SK-MEL-5 (cell line): ENCODE results near the gene TMEM40. TPM values are rescaled to one million over a fixed set of nuclear protein-coding genes. Genes with fewer than 3 reads are reported as not detected.
"Not testable (repeated sequence)": the region's sequence is repeated elsewhere in the genome, so short reads cannot be mapped to it uniquely, and the experiment has no call there.

Experiments
- DNase-seq: peaks from one replicate; pipeline ENCODE4 v3.0.0-alpha.2; 2016; ENCODE audit warnings: low read depth, low spot score
- in situ Hi-C: cut with HindIII; loops from 2 replicates; pipeline ENCODE4 v1.10.0; 2016; ENCODE audit warnings: low sequenced_read_pairs, high pct_unique_total_duplicates, low pct_unique_long_range_greater_than_20kb
- total RNA-seq: library from RNA; depleted of rRNA; stranded (reverse); fragments of >200 nt; shearing (Covaris generic); gene quantifications from 2 replicates; pipeline ENCODE4 v1.2.3, GENCODE V29; 2014; rRNA removed

TMEM40 gene
- total RNA-seq, 1 experiment from 2014 or later, result not detected

DNA sequence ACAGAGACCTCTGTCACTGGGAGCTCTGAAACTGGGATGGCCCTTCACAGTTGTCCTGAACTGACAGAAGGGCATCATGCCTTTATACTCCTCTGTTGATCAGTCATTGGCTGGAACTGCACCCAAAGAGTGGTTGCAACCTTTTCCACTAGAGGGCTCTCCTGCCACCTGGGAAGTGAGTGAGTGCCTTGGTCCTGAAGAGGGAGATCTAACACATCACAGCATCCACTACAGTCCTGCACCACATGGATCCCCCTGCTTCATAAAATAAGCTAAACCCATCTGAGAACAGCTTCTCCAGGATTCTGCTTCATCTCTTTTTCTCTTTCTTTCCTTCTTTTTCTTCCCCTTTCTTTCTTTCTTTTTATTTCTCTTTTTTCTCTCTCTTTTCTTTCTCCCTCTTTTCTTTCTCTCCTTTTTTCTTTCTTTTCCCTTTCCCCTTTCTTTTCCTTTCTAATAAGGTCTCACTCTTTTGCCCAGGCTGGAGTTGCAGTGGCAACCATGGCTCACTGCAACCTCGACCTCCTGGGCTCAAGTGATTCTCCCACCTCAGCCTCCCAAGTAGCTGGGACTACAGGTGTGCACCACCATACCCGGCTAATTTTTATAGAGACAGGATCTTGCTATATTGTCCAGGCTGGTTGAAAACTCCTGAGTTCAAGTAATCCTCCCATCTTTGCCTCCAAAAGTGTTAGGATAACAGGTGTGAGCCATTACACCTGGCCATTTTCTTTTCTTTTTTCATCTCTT lies 52.4 kb downstream of the TMEM40 start:
- in situ Hi-C loops, result no loop called here

GRCh38 chr3:12705981-12706380 lies 53.1 kb downstream of the TMEM40 start:
- in situ Hi-C loops, result no loop called here
- no peak for DNase-seq

More for the DNA sequence above, 52.4 kb downstream of the TMEM40 start:
- DNase-seq, result peak; percentile 92

GRCh38 chr3:12705374-12705926 lies 53.6 kb downstream of the TMEM40 start:
- DNase-seq, result no peak
- in situ Hi-C loops, result no loop called here

DNA sequence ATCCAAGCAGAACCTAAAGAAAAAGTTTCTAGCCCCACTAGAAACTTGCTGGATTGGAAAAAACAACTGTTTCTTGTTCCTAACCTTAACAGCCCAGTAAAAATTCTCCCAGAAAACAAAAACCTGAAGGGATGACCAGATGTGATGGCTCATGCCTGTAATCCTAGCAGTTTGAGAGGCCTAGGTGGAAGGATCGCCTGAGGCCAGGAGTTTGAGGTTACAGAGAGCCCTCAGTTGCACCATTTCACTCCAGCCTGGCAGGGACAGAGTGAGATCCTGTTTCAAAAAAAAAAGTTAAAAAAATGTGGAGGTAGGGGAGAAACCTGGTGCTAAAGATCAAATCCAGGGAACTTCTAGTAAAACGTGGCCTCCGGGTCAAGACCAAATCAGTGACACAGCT lies 56.6 kb downstream of the TMEM40 start:
- in situ Hi-C loops, result no loop called here

DNA sequence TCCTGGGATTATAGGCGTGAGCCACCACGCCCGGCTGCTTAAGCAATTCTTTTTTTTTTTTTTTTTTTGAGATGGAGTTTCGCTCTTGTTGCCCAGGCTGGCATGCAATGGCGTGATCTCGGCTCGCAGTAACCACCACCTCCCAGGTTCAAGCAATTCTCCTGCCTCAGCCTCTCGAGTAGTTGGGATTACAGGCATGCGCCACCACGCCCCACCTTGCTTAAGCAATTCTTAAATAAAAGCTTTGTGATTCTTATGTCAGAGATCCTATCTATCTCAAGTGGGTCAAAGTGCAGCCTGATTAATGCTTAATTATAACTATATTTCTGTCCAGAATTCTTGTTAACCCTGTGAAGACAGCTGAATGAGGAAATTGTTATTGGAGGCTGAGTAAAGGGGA lies 57.5 kb downstream of the TMEM40 start:
- DNase-seq, in situ Hi-C loops: not testable (repeated sequence)

More for the DNA sequence above, 56.6 kb downstream of the TMEM40 start:
- DNase-seq, result no peak

DNA sequence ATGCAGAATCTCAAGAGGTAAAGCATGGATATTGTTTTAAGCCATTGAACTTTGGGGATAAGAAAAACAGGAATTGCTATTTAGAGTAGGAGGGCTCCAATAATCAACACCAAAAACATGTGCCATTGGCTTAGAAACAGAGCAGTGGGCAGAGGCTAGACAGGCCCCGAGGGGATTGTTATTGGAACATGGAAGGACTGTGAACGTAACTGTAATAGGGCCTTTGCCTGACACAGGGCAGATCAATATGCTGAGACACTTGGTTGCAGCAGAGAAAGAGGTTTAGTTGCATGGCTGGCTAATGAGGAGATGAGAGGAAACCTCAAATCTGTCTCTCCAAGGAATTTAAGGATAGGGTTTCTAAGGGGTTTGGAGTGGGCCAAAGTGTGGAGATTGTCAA lies 58.3 kb downstream of the TMEM40 start:
- DNase-seq, result no peak
- in situ Hi-C loops, result no loop called here

- no peak for DNase-seq
- in situ Hi-C loops, result no loop called here
Measured at GRCh38 chr3:12695916-12696315, 63.1 kb downstream of the TMEM40 start.

DNA sequence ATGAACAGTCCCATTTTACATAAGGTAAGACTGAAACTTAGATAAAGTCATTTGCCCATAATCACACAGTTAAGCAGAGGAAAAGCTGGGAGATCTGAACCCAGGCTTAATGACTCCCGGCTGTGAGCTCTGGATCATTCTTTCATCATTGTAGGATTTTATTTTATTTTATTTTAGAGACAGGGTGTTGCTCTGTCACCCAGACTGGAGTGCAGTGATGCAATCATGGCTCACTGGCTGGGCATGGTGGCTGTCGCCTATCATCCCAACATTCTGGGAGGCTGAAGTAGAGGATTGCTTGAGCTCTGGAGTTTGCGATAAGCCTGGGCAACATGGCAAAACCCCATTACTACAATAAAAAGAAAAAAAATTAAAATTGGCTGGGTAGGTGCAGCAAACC lies 63.9 kb downstream of the TMEM40 start:
- in situ Hi-C loops, result no loop called here
- DNase-seq, result no peak

GRCh38 chr3:12692444-12692843 lies 66.6 kb downstream of the TMEM40 start:
- in situ Hi-C loops, result no loop called here
- no peak for DNase-seq

- in situ Hi-C loops, result no loop called here
- DNase-seq, result no peak
Measured at GRCh38 chr3:12689997-12690711, 68.9 kb downstream of the TMEM40 start.

DNA sequence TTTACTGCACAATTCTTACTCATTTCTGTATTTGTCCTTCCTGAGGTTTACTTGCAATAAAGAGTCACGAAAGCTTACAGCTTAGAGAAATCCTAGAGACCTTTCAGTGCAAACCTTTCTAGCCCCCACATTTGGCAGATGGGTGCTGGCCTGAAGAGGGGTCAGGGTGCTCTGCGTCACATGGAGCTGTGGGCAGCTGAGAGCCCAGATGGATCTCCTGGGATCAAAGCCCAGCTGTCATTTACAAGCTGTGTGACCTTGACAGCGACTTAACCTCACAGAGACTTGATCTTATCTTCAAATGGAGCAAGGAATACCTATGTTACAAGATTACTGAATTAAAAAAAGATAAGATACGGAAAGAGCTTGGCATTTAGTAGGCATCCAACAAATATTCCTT lies 71.1 kb downstream of the TMEM40 start:
- in situ Hi-C loops, result no loop called here
- DNase-seq, result no peak

DNA sequence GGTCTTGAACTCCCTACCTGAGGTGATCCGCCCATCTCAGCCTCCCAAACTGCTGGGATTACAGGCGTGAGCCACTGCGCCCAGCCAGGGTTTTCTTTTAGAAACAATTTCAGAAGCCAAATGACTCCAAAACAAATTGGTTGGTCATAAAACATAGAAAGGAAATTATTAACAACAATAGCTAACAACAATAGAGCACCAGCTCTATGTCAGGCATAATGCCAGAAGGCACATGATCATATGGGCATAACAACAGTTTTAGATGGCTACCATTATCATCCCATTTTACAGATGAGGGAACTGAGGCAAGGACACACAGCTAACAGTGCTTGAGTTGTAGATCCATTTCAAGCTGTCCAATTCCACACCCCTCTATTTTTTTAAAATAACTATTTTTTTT lies 73.0 kb downstream of the TMEM40 start:
- in situ Hi-C loops, result no loop called here
- DNase-seq, result no peak

Other genes starting within 250 kb of the TMEM40 start
- gene MKRN2OS, start 213.8 kb downstream of the TMEM40 start, total RNA-seq, result not detected in 2 replicates
- 36.2 and 36.6 TPM in 2 replicates for gene MKRN2, start 202.2 kb downstream of the TMEM40 start, total RNA-seq
- 61.0 and 61.7 TPM in 2 replicates for gene RAF1, start 95.1 kb downstream of the TMEM40 start, total RNA-seq
- gene CAND2, start 37.4 kb upstream of the TMEM40 start, total RNA-seq, result 0.35 and 0.48 TPM in 2 replicates
- gene RPL32, start 82.3 kb upstream of the TMEM40 start, total RNA-seq, result 3,441 and 3,581 TPM in 2 replicates